ENCODE data around the gene PSPC1.

PSPC1 gene

DNA sequence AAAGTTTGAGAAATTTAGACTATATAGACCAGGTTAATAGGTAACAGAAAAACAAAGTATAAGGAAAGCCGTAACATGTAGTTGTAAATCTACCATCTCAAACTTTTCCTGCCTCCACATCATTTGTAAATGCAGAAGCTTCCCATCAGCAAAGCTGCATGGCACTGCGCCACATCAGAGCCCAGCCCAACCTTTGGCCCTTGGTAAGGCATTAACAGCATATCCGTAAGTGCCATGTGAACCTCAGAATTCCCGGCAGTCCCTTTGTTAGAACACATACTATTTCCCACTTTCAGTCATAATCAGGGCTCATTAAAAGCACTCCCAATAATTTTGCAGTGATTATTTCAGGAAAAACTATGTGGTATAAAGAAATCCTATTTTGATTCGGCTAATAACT, 97.7 kb downstream of the PSPC1 start:
- in situ Hi-C loops (cut with HindIII; ENCODE audit: low pct_ligation_motif_present, low pct_unique_long_range_greater_than_20kb, low sequenced_read_pairs), result no loop called here
- no peak for DNase-seq

DNA sequence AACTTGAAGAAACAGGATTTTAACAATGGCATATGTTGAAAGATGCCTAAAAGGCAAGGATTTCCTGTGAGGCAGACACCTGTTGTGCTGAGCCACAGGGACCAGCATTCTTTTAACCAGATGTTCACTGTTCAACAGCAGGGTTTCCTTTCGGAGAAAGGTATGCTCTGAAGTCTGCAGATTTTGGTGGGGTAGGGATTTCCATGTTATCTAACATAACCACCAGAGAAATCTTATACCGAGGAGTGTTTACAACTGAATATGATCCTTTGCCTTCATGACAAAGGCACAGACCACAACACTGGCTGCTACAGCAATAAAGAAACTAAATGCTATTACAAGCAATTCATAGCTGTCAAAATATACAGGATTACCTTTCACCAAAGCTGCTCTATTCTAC, 101.2 kb downstream of the PSPC1 start:
- no peak for DNase-seq
- in situ Hi-C loops (cut with HindIII; ENCODE audit: low pct_ligation_motif_present, low pct_unique_long_range_greater_than_20kb, low sequenced_read_pairs), result no loop called here

DNA sequence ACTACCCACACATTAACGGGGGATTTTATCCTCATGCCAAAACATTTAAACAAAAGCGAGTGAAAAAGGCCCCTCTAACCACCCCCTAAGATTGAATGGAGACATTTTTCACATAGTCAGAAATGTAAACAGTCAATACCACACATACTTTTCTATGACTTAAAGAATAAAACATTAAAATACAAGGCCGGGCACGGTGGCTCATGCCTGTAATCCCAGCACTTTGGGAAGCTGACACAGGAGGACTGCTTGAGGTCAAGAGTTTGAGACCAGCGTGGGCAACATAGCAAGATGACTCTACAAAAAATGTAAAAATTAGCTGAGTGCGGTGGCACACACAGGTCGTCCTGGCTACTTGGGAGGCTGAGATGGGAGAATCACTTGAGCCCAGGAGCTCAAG, 102.0 kb downstream of the PSPC1 start:
- in situ Hi-C loops (cut with HindIII; ENCODE audit: low pct_ligation_motif_present, low pct_unique_long_range_greater_than_20kb, low sequenced_read_pairs), result no loop called here
- DNase-seq, result no peak

DNA sequence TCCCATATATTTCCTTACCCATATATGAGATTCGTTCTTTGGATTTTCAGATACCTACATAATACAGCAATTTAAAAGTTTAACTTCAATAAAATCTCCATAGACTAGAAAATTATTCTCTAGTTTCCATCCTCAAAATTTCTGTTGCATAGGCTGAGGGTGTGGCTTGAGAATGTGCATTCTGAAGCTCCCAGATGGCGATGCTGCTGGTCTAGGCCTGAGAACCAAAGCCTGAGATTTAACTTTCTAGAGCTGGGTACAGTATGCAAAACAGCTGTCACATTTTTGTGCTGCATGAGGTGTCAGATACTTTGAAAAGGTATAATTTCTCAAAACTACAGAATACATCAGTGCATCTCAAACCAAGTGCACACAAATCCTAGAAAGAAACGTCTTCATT, 106.6 kb downstream of the PSPC1 start:
- DNase-seq, result no peak
- in situ Hi-C loops (cut with HindIII; ENCODE audit: low pct_ligation_motif_present, low pct_unique_long_range_greater_than_20kb, low sequenced_read_pairs), result no loop called here

DNA sequence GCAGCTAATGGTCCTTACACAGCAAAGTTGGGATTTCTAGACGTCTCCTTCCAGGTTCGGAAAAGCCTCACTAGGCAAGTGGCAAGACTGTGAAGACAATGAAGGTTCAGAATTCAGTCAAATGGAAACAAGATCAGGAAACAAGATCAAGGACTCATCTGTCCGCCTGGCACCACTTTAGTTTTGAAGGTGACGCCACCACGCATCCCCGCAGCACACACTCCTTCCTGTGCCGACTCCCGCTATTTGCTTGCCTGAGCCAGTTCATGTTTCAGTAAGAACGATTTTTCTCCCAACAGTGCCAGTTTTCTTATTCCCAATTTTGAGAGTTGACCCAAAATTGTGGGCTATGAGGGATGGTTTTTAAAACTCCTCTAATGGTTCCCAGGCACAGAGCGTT, 107.8 kb downstream of the PSPC1 start:
- no peak for DNase-seq
- in situ Hi-C loops (cut with HindIII; ENCODE audit: low pct_ligation_motif_present, low pct_unique_long_range_greater_than_20kb, low sequenced_read_pairs), result no loop called here

DNA sequence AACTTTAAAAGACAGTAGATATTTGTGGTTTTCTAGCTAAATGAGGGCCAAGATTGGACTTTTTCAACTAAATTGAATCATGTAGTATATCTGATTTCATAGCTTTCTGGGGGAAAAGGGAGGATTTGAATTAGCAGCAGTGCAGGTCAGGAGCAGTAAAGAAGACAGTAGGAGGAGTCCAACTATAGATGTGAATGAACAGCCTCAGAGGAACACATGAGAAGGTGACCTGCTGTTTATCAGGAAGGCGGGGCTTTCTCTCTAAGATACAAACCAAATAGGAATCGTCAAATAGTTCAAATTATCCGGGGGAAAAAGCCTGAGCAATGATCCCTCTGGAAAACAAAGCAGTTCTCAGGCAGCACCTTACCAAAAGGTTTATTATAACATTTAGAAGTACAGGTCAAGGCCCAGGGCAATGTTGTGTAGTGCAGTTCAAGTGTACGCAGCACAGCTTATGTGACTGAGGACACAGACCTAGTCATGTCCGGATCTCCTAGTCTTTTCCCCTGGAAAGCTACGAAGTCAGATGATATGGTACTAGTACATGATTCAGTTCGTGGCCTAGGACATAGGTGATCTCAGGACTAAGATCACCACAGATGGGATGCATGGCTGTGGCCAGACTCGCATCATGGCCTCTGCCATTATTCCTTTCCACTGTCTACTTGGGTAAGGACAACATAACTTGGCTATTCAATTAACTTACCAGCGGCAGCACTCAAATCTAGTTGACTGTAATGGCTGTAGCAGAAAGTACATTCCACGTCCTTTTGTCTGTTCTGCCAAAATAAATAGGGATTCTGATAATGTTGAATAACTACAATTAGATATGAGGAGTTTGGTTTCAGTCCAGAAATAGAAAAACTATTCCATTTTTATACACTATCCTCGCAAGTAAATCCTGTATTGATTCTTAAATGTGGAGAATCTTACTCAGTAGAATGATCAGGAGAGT, 109.0 kb downstream of the PSPC1 start:
- in situ Hi-C loops (cut with HindIII; ENCODE audit: low pct_ligation_motif_present, low pct_unique_long_range_greater_than_20kb, low sequenced_read_pairs), result no loop called here
- no peak for DNase-seq

DNA sequence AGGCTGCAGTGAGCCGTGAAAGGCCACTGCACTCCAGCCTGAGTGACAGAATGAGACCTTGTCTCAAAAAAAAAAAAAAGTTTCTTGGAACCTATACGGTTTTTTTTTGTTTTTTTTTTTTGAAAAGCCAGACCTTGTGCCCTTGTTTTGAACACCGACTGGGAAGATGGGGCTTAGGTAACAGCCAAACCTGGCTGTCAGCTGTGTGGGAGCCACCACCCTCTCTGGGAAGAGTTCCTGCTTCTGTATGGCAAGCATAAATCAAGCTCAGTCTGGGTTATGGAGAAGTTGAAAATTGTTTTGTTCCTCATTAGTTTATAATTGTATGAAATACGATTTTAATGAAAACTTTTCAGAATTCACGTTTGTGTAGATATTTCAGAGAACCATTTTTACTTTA, 109.8 kb downstream of the PSPC1 start:
- in situ Hi-C loops (cut with HindIII; ENCODE audit: low pct_ligation_motif_present, low pct_unique_long_range_greater_than_20kb, low sequenced_read_pairs), result no loop called here
- no peak for DNase-seq

DNA sequence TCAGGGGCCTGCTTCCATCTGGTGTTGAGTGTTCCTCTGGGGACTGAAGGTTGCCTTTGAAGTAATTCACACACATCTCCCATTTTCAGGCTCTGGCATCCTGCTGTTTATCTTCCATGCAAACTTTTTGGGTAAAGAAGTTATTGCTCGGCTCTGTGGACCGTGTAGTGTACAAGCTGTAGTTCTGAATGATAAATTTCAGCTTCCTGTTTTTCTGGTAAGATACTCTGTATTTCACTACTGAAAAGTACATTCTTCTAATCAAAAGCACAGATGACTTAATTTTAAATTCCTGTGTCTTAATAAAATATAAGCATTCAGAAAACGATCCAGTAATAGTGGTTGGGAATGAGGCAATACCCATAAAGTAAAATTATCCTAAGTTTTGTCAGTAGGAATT, 112.6 kb downstream of the PSPC1 start:
- DNase-seq, result no peak
- in situ Hi-C loops (cut with HindIII; ENCODE audit: low pct_ligation_motif_present, low pct_unique_long_range_greater_than_20kb, low sequenced_read_pairs), result no loop called here

DNA sequence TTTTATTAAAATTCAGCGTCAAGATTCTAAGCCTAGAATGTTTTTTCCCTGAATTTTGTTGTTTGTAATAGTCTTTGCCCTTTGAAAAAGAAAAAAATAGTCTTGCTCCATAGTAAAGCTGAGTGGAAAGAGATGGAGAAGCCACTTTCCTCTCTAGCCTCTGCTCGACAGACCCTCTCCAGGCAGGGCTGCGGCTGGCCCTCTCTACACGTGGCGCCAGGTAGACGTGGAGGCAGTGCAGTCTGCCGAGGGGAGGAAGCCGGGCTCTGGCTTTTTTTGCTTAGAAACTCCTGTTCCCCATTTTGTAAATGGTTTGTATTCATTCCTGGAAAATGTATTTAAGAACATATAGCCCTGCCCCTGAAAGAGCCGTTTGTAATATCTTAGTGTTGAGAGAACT, 114.0 kb downstream of the PSPC1 start:
- in situ Hi-C loops (cut with HindIII; ENCODE audit: low pct_ligation_motif_present, low pct_unique_long_range_greater_than_20kb, low sequenced_read_pairs), result no loop called here
- no peak for DNase-seq

DNA sequence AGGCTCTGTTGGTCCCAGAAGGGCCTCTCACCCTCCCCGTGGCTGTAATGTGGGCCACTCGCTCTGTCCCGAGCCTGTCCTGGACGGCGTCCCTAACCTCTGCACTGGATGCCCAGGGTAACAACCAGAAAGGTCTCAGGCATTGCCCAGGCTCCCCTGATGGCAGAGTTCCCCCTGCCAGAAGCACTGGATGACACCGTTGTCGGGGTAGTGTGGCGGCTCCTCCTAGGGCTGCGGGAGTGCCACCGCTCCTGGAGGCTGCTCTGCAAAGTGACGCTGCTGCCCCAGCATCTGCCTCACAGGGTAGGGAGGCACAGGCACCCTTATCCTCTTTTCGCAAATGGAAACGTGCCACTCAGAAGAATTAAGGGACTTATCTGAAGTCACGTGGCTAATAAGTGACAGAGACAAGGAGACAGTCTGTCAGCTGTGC, 117.3 kb downstream of the PSPC1 start:
- no peak for DNase-seq

DNA sequence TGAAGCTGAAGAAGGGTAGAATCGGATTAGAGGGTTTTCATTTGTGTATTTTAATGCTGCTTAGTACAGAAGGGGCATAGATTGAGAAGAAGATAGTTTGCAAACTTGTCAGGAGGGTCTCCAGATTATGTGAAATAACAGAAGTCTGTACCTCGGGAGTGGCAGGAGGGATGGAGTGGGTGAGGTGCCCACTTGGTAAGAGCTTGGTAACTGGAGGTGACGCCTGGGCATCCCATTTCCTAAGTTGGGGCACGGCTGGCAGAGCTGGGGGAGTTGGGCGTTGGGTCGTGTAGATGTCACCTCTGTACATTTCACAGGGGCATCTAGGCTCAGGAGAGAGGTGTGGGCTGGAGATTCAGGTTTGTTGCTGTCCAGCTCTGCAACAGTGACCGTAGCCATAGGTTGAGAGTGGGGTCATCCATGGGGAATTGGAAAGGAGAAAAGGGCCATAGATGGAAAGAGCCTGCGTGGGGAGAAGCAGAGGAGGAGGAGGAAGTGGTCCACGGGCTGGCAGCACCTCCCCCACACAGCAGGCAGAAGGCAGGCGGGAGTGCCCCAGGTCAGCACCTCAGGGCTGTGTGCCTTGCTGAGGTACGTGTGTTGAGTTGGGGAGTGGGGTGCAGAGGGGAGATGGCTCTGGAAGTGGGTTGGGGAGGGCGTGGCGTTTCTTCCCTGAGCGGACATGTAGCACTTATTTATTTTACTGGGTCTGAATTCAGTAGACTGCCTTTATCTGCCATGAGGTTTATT, 118.1 kb downstream of the PSPC1 start:
- no peak for DNase-seq
- in situ Hi-C loops (cut with HindIII; ENCODE audit: low pct_ligation_motif_present, low pct_unique_long_range_greater_than_20kb, low sequenced_read_pairs), result no loop called here

More for the DNA sequence above, 117.3 kb downstream of the PSPC1 start:
- in situ Hi-C loops (cut with HindIII; ENCODE audit: low pct_ligation_motif_present, low pct_unique_long_range_greater_than_20kb, low sequenced_read_pairs), result no loop called here

DNA sequence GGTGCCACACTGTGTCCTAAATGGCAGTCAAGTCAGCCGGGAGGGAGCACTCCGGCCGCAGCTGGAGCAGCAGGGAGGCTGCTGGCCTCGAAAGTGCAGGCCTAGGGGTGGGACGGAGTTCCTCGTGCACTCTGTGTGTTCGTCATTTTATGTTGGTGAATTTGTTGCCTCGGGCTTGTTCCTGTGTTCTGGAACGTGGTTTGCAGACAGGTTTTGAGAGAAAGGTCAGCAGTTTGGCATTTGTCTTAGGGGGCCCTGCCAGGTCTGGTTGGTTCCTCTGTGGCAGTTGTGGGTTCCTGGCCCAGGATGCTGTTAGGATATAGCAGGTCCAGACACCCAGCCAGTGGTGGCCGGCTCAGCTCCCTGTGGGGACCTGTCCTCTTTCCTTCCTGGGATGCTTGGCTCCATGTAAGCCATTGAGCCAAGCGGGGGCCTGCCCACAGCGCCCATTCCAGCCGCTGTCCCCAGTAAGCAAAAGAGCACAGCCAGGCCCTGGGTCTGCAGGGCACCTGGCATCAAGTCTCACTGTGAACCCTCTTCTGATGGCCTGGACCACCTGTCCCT, 119.2 kb downstream of the PSPC1 start:
- in situ Hi-C loops (cut with HindIII; ENCODE audit: low pct_ligation_motif_present, low pct_unique_long_range_greater_than_20kb, low sequenced_read_pairs), result no loop called here
- no peak for DNase-seq

DNA sequence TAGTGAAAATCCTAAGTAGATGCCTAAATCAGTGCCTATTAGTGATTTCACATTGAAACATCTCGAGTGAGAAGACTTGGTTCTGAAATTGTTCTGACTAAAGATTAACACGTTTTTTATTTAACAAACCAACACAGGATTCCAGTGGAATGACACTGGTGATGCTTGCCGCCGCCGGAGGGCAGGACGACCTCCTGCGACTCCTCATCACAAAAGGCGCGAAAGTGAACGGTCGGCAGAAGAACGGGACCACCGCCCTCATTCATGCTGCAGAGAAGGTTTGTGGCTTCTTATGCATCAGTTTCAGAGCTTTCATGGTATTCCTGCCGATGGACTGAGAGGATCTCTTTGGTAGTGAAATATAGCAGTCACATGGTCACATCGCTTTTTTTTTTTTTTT, 121.2 kb downstream of the PSPC1 start:
- in situ Hi-C loops (cut with HindIII; ENCODE audit: low pct_ligation_motif_present, low pct_unique_long_range_greater_than_20kb, low sequenced_read_pairs), result no loop called here
- DNase-seq, result no peak

DNA sequence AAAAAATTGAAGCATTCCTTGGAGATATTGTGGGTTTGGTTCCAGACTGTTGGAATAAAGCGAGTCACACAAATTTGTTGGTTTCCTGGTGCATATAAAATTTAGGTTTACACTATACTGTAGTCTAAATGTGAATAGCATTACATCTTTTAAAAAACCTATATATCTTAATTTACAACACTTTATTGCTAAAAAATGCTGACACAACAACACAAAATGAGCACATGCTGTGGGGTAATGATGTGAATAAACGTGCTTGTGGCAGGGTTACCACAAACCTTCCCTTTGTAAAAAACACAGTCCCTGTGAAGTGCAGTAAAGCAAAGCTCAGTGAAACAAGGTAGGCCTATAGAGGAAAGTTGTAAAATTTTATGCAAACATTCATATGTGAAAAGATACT, 121.6 kb downstream of the PSPC1 start:
- no peak for DNase-seq
- in situ Hi-C loops (cut with HindIII; ENCODE audit: low pct_ligation_motif_present, low pct_unique_long_range_greater_than_20kb, low sequenced_read_pairs), result no loop called here

DNA sequence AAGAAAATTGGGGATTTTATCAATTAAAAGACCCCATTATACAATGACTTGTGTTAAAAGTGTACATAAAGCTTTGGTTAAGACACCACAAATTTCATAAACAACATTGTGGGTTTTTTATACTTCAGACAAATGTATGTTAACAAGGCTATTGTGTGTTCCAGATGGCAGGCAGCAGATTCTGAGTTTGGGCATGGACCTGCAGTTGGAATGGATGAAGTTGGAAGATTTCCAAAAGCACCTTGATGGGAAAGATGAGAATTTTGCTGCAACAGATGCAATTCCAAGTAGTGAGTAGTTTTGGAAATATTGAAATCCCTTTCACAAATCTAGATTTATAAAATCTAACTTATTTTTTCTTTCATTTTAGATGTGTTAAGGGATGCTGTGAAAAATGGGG, 123.9 kb downstream of the PSPC1 start:
- no peak for DNase-seq
- in situ Hi-C loops (cut with HindIII; ENCODE audit: low pct_ligation_motif_present, low pct_unique_long_range_greater_than_20kb, low sequenced_read_pairs), result no loop called here

DNA sequence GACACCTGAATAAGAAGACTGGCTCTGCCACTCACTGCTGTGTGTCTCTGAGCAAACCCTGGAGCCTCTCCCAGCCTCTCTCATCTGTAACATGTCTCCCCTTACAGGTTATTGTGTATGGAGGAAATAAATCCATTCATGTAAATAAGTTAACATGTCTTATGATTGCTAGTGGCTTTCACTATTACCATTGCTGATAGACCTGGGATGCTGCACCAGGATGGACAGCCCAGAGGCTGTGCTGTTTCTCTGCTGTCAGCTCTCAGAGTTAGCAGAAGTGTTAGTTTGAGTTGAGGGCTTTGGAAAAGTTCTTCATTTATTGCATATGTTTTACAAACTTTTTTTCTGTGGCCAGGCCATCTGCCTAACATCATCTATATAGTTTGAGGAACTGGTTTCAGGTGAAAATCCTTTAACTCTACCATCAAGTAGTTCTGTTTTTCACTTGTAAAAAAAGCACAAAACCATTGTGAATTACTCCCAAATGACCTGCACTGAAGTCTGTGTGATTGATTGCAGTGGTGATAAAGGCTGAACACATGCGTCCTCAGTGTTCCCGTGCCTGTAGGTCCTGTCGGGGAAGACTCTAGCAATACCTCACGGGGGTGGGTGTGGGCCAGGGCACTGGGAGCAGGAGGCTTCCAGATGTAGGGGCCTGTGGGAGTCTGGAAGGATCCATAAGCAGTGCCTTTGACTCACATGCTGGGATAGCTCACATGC, 124.7 kb downstream of the PSPC1 start:
- in situ Hi-C loops (cut with HindIII; ENCODE audit: low pct_ligation_motif_present, low pct_unique_long_range_greater_than_20kb, low sequenced_read_pairs), result no loop called here
- no peak for DNase-seq

All from ACHN (cell line).